Umbilical cord (tissue), 2 donors: ENCODE results near the gene SLC29A3. TPM values are rescaled to one million over a fixed set of nuclear protein-coding genes. Genes with fewer than 3 reads are reported as not detected.
A peak's percentile ranks its signal among the peaks of the same experiment; 100 is the strongest.

Experiments used
- DNase-seq: peaks from one replicate; pipeline ENCODE4 v3.0.0-alpha.2; 2015; ENCODE audit warnings: low spot score
- total RNA-seq: library from RNA; depleted of rRNA; stranded (reverse); fragments of >200 nt; gene quantifications from one replicate; pipeline ENCODE4 v1.2.3, GENCODE V29; 2014; ENCODE audit warnings: low replicate concordance; ENCODE audit not compliant: insufficient read depth

The SLC29A3 gene
- total RNA-seq, 1 donor from 2014 or later = 1.2 TPM

DNA sequence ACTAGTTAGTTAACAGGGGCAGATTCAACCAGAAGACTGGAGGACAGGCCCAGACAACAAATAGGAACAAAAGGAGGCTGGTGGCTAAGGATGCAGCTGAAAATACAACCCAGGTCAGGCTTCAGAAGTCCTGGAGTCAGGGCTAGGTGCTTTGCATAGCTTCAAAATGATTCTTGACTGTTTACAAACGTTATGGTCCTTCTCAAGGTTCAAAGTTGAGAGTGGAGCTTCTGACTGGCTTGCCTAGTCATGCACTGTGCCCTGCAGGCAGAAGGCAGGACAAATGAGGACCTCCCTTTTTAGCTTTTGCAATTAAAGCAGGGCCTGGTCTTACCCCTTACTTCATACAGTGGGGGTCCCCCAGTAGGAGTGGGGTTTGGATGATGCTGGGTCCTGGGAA lies 73.2 kb downstream of the SLC29A3 start:
- no peak for DNase-seq

DNA sequence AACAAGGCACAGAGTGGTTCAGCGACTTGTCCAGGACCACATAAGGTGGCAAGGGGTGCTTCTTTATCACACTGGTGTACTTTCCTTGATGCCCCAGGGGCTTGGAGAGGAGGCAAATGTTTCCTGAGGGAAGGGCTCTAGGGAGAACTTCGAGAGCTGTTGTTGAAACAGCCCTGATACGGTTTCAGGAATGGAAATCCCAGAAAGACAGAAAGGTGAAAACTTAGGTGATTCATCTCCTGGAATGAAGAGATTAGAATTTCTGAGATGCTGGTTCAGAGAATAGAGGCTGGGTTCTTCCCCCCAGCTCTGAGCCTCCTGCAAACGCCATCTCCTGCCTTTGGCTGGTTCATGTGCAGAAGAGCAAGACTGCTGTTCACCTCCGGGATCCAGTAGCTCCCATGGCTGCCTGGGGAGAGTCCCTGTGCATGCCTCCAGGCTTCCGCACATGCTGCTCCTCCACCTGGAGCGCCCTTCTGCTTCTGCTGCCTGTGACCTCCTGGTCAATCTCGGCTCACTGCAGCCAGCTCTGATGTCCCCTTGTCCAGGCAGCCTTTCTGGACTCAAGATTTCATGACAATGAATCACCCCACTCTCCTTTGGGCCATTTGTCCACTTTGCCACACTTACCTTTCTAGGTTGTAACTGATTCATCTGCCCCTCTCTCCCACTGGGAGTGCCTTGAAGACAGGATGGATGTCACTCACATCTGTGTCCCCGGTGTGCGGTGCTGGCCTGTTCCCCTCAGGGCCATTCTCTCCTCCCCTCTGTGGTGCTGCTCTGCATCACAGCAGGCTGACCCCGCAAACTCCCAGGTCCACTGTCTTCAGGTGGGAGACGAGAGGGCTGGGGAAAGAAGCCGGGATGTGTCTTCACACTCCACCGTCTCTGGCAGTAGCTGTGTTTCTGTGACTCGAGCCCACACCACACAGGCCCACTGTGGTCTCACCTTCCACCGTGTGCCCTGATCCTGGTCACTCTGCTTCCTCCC lies 74.0 kb downstream of the SLC29A3 start:
- DNase-seq = no peak

DNA sequence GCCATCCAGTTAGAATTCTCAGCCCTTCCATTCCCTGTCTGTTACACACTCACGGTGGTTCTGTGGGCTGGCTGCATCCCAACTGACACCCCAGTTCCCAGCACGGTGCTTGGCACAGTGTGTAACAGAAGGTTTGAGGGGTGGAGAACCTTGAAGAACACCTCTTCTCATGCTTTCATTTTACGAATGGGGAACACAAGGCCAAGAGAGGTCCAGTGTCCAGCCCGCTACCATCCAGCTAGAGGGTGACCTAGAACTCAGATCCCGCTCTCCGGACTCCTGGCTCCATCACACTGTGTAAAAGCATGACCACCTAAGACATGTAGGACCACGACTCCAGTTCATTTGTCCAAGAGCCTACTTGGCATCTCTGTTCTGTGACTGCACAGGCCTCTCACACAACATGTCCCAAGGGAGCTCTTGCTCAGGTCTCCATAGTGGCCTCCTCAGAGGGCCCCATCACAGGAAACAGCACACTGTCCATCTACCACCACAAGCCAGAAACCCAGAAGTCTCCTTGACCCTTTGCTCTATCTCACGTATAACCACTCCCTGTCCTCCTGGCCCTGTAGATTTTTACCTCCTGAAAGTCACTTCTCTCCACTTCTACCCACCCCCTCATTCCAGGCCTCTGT lies 74.9 kb downstream of the SLC29A3 start:
- DNase-seq = no peak

- no peak for DNase-seq
Measured at GRCh38 chr10:71394926-71395562, 76.0 kb downstream of the SLC29A3 start.

DNA sequence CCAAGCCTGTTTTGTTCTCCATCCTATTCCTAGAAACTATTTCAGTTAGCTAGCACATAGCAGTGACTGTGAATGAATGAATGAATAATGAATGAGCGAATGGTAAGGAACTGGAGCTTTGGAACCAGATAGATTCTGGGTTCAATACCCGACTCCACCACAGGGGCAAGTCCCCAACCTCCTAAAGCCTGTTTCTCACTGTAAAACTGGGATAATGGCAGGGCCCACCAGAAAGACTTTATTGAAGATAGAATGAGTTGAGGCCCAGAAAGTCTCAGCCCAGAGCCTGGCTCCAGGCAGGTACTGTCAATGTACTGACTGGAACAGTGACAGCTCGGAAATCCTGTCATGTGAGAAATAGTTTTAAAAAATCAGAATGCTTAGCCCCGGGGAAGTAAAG lies 76.6 kb downstream of the SLC29A3 start:
- no peak for DNase-seq

- DNase-seq = peak; percentile 75
Measured at GRCh38 chr10:71396084-71396710, 77.1 kb downstream of the SLC29A3 start.

DNA sequence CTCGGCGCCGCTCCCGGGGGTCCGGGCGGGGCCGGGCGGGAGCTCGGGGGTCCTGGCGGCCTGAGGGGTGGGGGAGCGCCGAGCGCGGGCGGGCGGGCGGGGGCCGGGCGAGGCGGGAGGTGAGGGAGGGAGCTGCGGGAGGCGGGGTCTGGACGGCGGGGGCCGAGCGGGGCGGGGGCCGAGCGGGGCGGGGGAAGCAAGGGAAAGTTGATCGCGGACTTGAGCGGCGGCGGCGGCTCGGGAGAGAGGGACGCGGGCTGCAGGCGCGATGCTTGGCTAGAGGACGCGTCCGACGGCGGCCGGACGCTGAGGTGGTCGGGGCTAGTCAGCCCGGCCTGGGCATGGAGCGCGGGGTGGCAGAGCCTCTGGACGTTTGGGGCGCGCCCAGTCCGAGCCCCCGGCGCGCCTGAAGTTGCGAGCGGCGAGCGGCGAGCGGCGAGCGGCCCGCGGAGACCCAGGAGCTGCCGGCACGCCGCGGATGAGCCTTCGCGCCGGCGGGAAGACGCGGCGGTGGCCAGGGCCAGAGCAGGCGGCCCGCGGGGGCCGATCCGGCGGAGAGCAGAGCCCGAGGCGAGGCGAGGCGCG lies 77.7 kb downstream of the SLC29A3 start, which contains the start of gene CDH23:
Gene CDH23, plus strand, starts transcription at position 210 of the 585 bp plus-strand sequence. CDS start 42,912 bp downstream, outside the sequence.
- DNase-seq = peak; percentile 27

DNA sequence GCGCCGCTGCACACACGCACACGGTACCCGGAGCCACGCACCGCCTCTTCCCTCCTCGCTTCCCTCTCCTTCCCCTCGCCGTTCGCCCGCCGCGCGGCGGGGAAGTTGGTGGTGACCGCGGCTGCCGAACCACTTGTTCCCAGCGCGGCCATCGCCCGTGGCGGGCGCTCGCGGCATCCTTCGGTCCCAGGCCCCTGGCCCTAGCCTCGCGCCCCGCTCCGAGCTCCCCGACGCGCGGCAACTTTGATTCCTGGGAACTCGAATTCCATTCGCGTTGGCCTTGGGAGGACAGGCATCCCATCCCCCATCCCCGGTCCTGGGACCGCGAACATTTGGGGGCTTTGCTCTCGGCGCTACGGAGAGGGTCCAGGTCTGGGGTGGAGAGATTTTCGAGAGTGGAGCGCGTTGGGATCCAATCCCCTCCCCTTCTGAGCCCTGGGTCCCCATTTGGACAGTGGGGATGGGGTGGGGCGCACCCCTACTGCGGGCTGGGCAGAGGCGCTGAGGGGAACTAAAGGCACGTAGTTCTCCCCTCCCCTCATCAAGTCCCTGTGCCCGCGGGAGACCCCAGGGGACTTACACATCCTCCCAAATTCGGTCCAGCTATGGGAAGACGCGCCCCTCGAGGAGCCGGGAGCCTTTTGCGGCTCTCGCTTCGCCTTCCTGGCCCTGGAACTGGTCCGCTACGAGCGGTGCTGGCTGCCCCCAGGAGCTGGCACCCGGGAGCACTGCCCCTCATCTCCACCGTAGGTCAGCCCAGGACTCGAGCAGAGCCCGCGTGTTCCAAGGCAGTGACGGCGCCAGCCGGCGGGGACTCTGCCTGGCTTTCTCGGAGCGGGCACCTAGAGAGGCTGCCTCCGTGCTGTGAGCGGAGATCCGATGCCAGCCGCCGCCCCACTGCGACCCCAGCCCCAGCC lies 78.5 kb downstream of the SLC29A3 start:
- no peak for DNase-seq

DNA sequence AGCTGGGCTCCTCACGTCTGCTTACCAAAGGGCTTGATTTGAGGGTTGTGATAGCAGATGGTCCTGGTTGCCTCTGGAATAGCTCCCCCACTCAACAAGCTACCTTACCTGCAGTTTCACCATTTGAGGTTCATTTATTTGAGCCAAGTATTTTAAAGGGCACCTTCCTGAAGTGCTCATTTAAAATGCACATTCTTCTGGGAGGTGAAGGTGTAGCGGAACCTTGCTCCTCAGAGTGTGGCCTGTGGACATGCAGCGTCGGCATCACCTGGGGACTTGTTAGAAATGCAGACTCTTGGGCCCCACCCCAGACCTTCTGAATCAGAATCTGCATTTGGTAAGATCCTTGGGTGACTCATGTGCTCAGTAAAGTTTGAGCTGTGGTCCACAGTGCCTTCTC lies 79.9 kb downstream of the SLC29A3 start:
- DNase-seq = no peak

DNA sequence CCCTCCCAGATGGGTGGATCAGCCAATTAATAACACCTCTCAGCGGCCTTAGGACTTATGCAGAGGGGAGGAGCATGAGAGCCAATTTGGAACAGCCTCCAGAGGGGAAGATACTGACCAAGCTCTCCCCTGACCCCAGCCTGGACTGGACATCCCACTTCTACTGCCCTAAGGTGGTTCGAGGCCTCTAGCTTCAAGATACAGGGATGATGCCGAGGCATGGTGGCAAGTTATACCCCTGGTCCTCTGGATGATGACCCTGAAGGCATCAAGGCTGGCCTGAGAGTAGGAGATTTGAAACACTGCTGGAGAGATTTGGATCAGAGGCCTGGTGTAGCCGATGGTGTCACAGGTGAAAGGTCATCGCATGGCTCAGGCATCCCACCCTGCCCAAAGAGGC lies 80.9 kb downstream of the SLC29A3 start:
- no peak for DNase-seq

GRCh38 chr10:71401056-71401455 lies 82.0 kb downstream of the SLC29A3 start:
- DNase-seq = no peak

GRCh38 chr10:71402005-71402404 lies 82.9 kb downstream of the SLC29A3 start:
- no peak for DNase-seq

- DNase-seq = no peak
Measured at GRCh38 chr10:71404503-71405295, 85.6 kb downstream of the SLC29A3 start.

DNA sequence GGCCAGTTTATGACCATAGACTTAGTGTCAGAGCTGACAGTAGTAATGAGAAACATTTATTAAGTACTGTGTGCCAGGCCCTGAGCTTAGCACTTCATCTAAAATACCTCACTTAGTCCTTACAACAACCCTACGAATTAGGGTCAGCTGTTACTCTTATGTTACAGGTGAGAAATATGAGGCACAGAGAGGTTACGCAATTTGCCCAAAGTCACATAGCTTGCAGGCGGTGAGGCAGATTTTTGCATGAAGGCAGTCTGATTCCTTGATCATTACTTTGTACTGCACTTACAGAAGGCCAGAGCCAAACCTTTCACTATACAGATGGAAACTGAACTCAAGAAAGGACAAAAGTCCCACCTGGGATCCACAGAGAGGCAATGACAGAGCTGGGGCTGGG lies 87.8 kb downstream of the SLC29A3 start:
- DNase-seq = no peak

- DNase-seq = no peak
Measured at GRCh38 chr10:71408436-71409225, 89.6 kb downstream of the SLC29A3 start.

DNA sequence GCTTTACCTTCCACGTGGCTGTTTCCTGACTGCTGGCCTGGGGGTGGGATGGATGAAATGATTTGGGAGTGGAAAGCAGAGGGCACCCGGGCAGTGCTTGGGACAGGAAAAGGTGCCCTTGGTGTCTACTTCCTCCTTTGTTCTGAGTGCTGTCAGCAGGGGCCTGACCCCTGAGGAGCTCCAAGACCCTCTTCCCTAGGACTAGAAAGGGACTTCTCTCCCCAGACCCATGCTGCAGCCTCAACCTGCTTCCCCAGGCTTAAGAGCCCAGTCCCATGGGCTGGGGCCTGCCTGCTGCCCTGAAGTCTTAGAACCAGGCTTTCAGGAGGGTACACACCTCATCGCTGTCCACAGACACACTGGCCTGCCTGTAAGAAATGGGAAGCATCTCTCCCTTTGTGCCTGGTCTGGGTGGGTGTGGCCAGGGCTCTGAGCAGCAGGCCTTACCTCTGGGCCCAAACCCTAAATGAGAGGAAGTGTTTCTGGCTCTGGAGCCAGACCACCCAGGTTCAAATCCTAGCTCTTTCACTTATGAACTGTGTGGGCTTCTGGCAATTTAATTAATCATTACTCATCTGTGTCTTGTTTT lies 90.6 kb downstream of the SLC29A3 start:
- DNase-seq = no peak
